Activated CD4-positive, CD25-positive, alpha-beta regulatory T cell treated with anti-CD3 and anti-CD28 coated beads, Interleukin-2, amount 50 U/mL, for 72 hours (primary cell): ENCODE data around the gene LMX1A.
A peak's percentile ranks its signal among the peaks of the same experiment; 100 is the strongest.

ENCODE experiments used
- DNase-seq: peaks from one replicate; pipeline ENCODE4 v3.0.0; 2021

LMX1A gene

DNA sequence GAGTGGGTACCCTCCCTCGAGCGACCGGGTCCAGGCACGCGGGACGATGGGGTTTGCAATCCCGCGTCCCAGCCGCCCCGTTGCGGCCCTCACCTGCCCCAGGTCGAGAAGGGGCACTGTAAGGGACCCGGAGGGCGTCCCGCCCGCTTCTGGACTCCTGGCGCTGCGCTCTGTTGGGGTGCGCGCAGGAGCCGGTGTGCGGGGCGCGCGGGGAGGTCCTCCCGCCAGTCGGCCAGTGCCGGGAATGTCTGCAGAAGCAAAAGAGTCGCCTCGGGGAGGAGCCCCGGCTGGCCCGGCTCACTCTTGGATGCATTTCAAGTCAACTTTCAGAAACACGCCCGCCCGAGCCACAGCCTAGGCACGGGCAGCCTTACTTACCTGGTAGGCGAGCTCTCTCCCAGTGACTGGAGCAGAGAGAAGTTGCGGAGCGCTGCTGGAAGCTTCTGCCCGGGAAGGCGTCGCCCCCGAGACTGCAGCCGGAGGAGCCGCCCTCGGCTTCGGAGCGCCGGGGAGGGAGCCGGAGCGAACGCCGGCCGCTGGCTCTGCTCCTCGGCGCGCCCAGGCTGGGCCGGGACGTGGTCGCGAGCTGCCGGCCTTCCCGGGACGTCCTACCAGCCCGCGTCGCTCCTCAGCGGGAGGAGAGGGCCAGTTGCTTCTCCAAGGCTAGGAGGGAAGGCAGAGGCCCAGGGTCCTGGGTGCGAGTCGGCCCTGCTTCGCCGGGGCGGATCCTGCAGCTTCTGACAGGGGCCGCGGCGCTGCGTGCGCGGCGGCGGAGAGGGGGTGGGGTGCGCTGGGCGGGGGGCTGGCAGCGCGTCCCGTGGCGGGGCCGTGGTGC, at the start of gene LMX1A:
Gene LMX1A (minus strand): TSS at position 739 of the 835 bp plus-strand sequence. CDS start 1,156 bp downstream, outside the sequence.
- DNase-seq: no peak

DNA sequence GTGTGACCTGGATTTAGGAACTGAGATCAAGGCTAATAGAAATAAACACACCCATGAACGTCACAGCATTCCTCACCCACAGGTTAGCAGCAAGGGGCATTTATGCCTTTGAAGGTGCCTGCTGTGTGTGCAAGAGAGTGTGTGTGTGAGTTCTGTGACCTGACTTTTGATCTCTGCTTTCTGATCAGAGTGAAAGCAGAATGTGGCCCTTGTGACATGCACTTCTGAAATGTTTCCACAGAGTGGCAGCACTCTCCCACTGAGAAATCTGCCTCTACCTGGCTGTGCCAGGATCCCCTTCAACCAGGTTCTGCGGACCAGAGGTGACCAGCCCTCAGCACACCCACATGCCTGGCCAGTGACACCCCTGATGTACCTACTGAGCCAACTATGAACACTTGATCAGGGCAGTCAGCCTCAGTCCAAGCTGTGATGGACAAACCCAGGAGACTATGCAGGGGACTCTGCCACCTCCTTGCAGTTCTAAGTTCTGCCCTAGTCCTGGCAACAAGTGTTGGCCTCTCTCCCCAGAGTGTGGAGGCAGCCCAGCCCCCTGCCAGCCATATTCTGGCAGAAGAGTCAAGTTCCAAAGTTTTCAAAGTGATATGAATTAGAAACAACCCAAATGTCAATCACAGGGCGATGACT, 47.4 kb upstream of the LMX1A start:
- DNase-seq: no peak

DNA sequence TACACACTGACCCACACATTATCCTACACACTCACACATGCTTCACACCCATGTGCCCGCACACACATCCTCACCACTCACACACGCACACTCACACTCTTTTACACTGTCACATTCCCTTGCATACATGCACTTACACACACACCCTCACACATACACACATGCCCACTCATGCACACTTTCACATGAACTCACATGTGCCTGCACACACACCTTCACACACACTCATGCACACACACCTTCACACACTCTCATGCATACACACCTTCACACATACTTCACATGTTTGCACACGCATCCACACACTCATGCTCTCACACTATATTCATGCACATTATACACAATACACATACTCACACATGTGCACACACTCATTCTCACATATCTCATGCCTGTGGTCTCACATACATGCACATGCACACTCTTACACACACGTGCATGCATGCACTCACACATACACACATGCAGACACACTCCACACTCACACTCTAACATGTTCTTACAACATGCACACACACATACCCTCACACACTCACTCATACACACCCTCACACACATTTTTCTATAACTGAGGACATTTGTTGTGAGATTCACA, 46.1 kb upstream of the LMX1A start:
- no peak for DNase-seq

DNA sequence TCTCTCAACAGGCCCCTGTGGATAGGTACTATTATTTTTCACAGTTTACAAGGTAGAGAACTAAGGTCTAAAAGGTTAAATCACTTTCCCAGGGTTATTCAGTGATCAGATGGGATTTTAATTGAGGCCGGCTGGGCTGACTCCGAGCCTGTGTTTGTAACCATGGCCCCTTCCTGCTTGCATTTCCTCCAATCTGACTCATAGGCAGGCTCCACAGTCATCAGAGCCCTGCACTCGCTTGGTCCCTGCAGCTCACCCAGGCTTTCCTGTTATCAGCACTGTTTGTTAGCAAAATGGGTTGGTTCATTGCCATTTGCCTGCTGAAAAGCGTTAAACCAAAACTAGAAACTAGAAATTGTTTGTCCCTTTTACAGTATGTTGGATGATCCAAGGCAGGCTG, 41.4 kb upstream of the LMX1A start:
- no peak for DNase-seq

DNA sequence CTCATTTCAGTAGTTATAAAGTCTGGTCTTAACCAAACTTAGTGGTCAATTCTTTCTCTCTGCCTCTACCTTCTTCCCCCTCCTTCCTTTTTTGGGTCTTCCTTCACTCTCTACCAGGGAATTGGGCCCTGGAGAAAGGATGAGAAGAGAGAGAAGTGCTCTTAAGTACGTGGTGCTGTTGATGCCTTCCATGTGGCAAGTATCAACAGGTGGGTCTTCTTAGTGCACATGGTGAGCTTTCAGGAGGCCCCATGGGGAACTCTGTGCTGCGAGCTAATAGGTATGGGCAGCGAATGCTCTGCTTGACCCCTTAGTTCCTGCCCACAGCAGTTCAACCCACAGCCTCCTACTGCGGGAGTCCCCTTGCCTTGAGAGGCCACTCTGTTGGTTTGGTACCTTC, 39.4 kb upstream of the LMX1A start:
- DNase-seq: no peak

DNA sequence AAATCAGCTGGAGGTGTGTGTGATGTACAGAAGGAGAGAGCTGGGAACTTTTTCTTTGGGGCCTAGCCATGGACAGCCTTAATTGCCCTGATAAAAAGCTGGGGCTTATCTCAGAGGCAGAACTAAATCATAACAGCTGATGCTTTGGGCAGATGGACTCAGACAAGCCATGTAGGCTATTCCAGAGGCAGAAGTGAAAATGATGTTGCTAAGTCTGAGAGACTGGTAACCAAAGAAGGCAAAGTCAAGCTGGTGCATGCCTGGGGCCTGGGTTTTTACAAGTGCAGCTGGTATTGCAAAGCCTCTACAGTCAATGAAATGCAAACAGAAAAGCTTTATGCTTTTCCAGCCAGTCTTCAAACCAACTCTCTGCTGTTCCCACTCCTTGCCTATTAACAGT, 39.0 kb upstream of the LMX1A start:
- no peak for DNase-seq

DNA sequence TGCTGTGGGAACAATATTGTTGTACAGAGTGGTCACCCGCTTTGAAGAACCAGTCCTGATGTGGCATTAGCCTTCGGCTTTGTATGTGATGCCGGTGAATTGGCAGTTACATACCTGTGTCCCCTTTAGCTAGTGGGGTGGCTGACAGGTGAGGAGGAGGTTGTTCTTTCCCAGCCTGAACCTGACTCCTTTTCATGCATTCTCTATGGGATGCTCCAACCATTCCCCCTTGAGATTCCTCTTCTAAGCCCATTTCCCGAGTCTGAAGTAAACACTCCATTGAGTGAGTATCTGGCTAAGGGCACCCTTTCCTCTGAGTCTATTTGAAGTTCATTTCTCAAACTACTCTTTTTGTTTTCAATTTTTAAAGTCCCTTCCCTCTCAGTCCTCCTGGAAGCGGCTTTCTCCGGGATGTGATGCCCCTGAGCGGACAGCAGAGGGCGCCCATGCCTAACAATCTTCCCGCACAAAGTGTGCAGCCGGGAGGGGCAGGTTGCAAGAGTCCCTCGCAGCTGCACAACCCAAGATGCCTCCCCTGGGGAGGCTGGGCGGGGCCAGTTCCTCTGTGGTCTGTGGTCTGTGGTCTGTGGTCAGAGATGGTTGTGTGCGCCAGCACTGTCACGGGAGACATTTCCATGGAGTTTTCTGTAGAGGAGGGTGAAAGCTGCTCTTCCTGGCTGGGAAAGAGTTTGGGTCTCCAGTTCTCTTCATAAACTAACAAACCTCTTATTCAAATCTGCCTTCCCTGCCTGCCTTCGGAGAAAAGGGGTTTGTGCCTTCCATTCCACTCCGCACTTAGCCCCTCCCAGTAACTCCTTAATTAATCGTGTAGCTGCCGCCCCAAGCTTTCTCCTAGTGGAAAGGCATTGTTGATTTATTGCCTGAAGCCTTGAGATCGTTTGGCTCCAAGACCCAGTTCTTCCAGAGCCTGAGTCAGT, 36.4 kb upstream of the LMX1A start:
- peak; percentile 83 for DNase-seq

DNA sequence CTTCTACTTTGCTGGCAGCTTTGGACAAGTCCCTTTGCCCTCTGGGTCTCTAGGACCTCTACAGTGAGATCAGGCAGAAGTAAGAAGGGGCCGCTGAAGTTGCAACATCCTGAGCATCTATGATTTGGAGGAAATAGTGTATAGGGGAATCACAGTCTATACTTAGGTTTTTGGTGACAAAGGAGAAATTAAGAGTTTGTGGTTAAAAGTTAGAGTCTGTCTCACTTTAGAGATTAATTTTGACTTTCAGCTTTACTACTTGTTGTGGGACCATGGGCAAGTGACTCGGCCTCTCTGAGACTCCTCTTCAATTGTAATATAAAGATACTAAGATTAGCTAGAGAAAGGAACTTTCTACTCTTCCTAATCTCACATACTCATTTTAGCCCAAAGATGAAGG, 33.1 kb upstream of the LMX1A start:
- no peak for DNase-seq

DNA sequence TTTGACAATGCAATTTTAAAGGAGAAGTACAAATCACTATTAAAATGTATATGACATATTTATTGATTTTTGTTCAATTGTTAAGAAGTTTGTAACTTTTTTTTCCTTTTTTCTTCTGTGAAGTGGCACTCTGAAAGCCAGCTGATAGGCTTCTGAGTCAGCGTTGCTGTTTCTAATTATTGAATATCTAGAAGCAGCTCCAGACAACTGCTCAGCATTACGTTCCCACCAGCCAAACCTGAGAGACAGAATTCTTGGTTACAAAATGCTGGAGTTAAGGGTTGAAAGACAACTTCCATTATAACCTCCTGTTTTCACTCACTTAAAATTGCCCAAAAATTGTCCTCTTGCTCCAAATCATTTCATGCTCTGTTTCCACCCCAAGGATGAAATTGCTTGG, 31.4 kb upstream of the LMX1A start:
- no peak for DNase-seq

DNA sequence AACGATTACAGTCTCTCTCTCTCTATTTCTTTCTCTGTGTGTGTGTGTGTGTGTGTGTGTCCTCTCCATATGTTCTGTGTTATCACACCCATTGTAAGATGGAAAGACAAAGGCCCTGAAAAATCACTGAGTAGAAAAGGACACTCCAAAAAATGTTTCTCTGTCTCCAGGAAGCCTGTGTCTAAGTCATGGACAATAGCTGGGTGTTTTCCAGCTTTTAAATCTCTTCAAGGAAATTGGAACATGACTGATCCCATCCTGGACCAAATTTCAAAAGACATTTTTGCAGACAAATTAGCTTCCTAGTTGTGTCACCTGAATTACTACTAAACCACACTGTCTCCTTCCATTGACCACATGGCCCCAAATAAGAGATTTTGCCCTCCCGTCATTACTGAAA, 31.0 kb upstream of the LMX1A start:
- no peak for DNase-seq

DNA sequence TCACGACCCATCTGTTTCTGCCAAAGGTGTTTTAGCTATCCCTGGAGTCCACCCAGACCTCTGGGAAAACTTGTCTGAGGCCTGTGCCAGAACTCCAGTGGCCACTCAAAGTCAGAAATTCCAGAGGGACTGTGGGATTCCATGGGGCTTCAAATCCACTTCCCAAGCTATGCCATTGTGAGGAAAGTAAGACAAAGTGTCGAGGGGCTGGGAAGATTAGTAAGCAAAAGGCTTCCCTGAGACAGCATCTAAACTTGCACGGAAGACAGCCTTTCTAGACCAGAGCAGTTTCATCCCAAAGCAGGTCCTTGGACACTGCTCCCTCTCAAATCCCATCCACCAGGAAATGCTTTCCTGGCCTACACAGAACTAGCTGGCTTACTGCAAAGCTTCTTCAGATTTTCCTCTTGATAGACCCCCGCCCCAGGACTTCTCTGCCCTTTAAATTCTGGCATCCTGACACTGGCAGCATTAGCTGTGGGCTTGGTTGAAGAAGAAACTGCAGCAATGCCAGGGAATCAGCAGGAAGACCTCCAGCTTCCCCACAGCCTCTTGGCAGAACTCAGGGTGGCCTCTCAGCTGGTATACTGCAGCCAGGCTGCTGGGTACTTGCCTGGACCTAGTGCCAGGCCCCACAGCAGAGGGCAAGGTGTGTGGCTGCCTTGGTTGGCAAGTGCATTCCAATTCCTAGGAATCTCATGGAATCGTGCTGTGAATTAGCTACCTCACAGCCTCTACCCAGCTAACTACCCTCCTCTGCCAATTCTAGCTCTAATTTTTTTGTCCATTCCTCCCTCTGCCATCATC, 27.3 kb upstream of the LMX1A start:
- no peak for DNase-seq

DNA sequence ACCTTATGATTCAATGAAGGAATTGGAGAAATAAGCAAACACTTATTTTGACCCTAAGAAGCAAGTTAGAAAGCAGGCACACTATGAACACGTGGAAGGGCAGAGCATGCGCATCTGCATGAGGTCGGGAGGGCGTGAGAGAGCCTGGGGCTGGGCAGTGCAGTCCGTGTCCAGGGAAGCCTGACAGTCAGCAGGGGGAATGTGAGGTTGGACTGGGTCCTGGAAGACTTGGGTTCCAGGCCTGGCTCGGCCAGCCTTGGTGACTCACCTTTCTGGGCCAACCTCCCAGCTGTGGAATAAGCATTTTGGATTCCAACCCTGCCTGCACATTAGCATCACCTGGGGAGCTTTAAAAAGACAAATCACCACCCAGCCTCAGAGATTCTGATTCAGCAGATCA, 26.6 kb upstream of the LMX1A start:
- no peak for DNase-seq

DNA sequence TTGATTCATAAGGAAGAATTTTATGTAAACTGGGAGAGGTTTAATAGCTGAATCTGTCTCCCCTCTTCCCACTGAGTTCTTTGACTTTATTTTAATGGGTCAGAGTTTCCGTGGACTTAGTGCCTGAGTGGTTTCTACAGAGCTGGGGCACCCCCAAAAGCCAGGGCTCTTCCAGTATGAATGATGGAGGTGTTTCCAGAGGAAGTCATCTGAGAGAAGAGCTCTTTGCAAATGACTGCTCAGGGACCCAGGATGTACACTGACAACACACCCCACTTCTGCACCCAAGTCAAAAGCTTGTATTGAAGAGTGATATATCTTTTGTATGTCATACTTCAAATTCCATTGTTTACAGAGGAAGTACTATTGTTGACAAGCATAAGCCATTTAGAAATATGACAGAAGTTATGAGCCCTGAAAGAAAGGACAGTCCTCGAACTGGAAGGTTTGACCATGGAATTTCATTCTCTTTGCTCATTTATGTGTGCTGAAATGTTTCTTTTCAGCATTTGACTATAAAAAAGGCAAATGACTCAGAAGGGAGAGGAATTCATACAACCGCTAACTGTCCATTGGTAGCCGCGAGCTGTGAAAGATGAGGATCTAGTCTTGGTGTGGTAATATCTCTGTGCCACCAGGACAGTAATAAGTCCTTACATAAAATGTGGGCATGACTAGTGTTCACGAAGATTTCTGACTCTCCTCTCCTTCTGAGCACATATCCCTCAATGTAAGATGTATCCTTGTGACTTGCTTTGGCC, 25.4 kb upstream of the LMX1A start:
- no peak for DNase-seq

DNA sequence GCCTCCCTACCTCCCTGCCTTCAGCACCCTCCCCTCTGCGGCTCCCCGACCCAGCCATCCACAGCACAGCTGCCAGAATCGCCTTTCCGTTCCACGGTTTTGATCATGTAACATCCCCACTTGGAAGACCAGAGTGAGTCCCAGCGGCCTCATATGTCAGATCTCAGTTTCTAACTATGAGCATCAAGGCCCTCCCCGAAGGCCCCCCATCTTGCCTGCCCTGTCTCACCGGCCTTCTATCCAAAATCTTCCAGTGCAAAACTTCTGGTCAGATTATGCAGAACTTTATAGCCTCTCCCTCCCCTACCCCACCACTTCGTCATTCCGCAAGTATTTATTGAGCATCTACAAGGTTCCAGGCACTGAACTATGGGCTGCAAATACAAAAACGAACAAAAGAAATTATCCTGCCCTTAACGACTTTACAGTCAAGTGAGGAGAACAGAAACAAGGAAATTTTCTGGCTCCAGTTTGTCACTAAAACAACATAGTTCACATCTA, 20.3 kb upstream of the LMX1A start:
- DNase-seq: no peak

DNA sequence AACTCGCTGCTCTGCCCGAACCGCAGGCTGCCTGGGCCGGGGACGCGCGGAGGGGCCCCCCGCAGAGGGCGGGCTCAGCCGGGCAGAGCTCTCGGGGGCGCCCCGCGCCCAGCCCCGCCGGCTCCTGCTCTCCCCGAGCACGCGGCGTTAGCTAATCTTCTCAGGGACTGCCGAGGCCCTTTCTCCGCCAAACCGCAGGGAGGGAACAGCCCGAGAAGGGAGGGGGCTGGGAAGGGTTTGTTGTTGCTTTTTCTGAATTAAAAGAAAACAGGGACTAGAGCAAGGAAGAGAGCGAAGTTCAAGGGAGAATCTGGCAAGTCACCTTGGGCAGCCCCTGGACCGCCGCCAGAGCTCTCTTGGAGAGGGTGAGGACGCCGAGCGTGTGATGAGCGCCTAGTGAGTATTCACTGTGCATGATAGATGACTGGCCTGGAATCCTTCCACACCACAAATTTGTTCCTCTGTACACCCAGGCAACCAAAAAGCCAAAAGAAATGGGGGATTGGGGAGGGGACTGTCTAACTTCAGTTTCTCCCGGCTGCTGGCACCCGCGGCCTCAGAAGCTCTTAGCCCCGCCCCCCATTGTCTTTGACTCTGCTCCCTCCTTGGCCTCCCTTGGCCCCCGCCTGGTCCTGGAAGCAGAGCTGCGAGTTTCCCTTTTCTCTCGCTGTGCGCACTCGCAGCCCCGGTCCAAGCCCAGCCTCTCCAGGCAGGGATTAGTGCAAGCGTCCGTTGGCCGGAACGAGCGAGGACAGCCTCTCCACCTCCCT, 19.7 kb upstream of the LMX1A start:
- no peak for DNase-seq

DNA sequence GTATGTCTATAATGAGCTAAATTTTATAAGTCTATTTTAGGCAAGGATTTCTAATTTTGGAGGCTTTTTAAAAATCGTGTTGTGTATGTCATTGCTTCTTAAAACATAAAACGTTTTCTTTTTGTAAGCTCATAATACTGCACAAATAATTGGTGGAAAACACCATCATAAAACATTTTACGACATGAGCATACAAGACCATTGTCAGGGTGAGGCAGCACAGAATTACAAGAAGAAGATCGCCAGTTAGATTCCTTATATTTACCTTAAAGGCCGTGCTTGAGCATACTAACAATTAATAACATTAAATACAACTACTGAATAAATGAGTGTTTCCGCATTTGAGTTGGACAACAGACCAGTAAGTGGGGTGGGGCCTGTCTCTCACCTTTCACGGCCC, 19.1 kb upstream of the LMX1A start:
- DNase-seq: no peak

DNA sequence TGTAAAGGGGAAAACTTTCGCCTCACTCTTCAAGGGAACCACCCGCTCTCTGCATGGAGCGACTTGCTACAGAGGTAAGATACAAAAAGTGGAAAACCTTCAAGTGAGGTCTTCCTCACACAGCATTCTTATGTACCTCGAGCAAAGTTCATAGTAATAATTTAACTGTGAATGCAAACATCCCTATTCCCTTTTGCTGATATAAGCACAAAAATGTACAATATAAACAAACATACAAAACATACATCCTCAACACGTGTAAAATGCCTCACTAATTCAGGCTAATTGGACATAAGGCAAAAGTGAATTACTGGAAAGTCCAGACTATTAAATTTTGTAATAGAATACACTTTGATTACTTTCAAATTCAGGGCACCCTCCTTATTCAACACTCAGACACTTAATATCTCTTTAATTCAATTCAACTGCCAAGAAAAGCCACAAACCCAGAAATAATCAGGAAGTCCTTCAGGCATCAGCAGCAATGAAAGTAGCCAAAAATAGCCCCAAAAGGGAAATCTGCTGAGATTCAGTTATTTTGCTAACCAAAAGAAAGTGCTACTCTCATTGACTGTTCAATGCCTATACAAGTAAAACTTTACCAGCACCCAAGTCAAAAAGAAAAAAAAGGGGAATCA, 15.2 kb upstream of the LMX1A start:
- DNase-seq: no peak

DNA sequence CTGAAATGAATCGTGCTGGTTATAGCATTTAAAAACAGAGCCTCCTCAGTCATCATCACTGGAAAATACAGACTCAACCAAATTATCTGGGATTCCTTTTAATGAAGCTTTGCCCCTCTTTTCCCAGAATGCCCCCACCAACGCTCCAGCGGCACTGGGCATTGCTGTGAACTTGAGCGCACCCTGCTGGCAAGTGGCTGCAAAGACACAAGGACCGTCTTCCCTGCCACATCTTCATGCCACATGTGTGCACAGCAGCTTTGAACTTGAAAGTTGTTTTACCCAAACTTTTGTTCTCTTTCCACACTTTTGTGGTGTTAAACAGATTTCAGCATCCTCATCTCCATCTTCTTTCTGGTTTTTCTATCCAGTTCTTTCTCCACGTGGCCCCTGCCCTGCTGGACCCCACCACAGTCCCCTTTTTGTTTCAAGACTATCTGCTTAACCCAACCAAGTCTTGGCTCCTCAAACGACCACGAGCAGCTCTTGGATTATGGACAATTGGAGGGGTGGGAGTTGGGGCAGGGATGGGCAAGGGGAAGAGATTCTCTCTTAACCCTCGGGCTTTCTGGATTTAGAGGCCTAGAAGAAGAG, 12.8 kb upstream of the LMX1A start:
- DNase-seq: peak; percentile 57

DNA sequence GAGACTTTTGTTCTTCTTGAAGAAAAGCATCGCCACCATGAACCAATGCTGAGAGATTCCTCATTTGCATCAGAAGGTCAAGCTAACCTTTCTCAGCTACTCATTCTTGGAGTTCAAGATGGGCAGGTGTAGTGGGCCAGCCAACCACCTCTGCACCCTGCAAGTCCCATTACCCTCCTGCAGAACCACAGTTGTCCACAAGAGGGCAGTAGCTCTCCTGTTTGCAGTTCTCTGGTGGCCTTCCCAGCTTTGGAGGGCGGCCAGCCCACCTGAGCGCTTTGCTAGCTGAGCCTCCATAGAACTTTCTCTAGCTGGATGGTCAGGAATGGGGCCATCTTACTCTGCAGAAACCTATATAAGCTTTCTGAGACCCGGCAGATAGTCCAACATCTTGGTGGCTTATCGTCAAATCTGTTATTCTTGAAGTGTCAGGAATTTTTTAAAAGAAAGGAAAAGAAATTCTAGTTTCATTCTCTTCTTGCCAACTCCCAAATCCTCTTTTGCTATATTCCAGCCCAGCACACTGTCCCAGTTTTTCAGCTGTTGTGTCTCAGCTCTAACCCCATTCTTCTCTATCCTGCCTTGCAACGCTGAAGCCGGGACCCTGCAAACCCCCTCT, 11.0 kb upstream of the LMX1A start:
- DNase-seq: peak; percentile 77
